ENCODE measurements around the gene DNAJB13. TPM values are rescaled to one million over a fixed set of nuclear protein-coding genes. Genes with fewer than 3 reads are reported as not detected.

Gene DNAJB13
- total RNA-seq, 1 donor from 2014 or later: not detected

- Histone ChIP-seq H3K4me3 (ENCODE audit: low read depth, low read length) (no peak overlapping the region), H3K36me3 (ENCODE audit: control insufficient read depth, insufficient read depth, low read length) (peaks cover 2% of the 10 kb centered on the region), H3K27me3 (ENCODE audit: control insufficient read depth, insufficient read depth, low read length) (no peaks in the 10 kb centered on the region)
- no peak for DNase-seq (ENCODE audit: low read depth)
- TF ChIP-seq CTCF (IDR thresholded peaks at IDR 0.05; ENCODE audit: insufficient read depth, low read length, poor library complexity, severe bottlenecking): no peak
Measured at GRCh38 chr11:73969991-73970800, 19.4 kb downstream of the DNAJB13 start.

DNA sequence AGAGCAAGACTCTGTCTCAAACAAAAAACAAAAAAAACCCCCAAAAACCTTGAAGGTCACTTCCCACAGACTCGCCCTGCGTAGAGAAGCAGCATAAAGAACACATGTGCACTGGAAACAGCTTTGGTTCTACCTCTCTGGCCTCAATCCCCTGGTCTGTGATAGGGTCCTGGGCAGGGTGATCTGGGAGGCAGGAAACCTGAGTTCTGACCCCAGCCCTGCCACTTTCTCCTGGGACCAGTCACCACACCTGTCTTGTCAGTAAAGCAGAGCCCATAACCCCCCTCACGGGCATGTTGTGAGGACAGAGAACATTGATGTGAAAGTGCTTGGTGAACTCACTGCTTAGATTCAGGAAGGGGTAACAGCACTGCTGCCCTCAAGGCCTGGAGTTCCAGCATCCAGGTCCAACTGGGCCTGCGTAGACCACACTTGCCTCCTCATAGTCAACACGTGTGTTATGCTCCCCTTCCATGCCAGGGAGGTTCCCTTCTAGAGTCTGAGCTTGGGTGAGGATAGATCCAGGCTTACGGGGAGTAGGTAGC lies 20.4 kb downstream of the DNAJB13 start:
- no peak for TF ChIP-seq CTCF (IDR thresholded peaks at IDR 0.05; ENCODE audit: insufficient read depth, low read length, poor library complexity, severe bottlenecking)
- no peak for DNase-seq (ENCODE audit: low read depth)
- Histone ChIP-seq H3K27me3 (ENCODE audit: control insufficient read depth, insufficient read depth, low read length) (no peaks in the 10 kb centered on the region), H3K4me3 (ENCODE audit: low read depth, low read length) (no peak overlapping the region), H3K36me3 (ENCODE audit: control insufficient read depth, insufficient read depth, low read length) (peaks cover 3% of the 10 kb centered on the region)

GRCh38 chr11:73972187-73972586 lies 21.4 kb downstream of the DNAJB13 start:
- no peak for TF ChIP-seq CTCF (IDR thresholded peaks at IDR 0.05; ENCODE audit: insufficient read depth, low read length, poor library complexity, severe bottlenecking)
- no peaks in the 10 kb centered on the region for H3K27me3 ChIP-seq (ENCODE audit: control insufficient read depth, insufficient read depth, low read length)
- peaks cover 6% of the 10 kb centered on the region for H3K36me3 ChIP-seq (ENCODE audit: control insufficient read depth, insufficient read depth, low read length)
- H3K4me3 ChIP-seq (ENCODE audit: low read depth, low read length): no peak overlapping the region
- DNase-seq (ENCODE audit: low read depth): no peak

- no peak for TF ChIP-seq CTCF (IDR thresholded peaks at IDR 0.05; ENCODE audit: insufficient read depth, low read length, poor library complexity, severe bottlenecking)
- no peak overlapping the region for H3K4me3 ChIP-seq (ENCODE audit: low read depth, low read length)
- peaks cover 8% of the 10 kb centered on the region for H3K36me3 ChIP-seq (ENCODE audit: control insufficient read depth, insufficient read depth, low read length)
- no peaks in the 10 kb centered on the region for H3K27me3 ChIP-seq (ENCODE audit: control insufficient read depth, insufficient read depth, low read length)
- DNase-seq (ENCODE audit: low read depth): no peak
Measured at GRCh38 chr11:73972620-73973449, 22.0 kb downstream of the DNAJB13 start.

- no peak for TF ChIP-seq CTCF (IDR thresholded peaks at IDR 0.05; ENCODE audit: insufficient read depth, low read length, poor library complexity, severe bottlenecking)
- H3K27me3 ChIP-seq (ENCODE audit: control insufficient read depth, insufficient read depth, low read length): no peaks in the 10 kb centered on the region
- no peak overlapping the region for H3K4me3 ChIP-seq (ENCODE audit: low read depth, low read length)
- DNase-seq (ENCODE audit: low read depth): no peak
- peaks cover 11% of the 10 kb centered on the region for H3K36me3 ChIP-seq (ENCODE audit: control insufficient read depth, insufficient read depth, low read length)
Measured at GRCh38 chr11:73974604-73975478, 24.0 kb downstream of the DNAJB13 start.

All from kidney epithelial cell (primary cell).